Neural crest cell (in vitro differentiated cells): ENCODE measurements around the gene CRTC2. TPM values are rescaled to one million over a fixed set of nuclear protein-coding genes. Genes with fewer than 3 reads are reported as not detected.
"Not testable (repeated sequence)": the region's sequence is repeated elsewhere in the genome, so short reads cannot be mapped to it uniquely, and the experiment has no call there.

ENCODE experiments used
- DNase-seq: peaks from one replicate; pipeline ENCODE4 v3.0.0; 2021; ENCODE audit warnings: low read depth, mixed read lengths, low spot score
- H3K27ac Mint-ChIP-seq: one replicate; pipeline ENCODE4 v1.8.0; 2021; ENCODE audit warnings: mild to moderate bottlenecking, mixed read lengths; ENCODE audit not compliant: unreplicated experiment
- H3K27me3 Mint-ChIP-seq: 2 replicates; pipeline ENCODE4 v1.8.0; 2021; ENCODE audit warnings: low read depth, mild to moderate bottlenecking, mixed read lengths
- H3K36me3 Mint-ChIP-seq: 2 replicates; pipeline ENCODE4 v1.8.0; 2021; ENCODE audit warnings: low read depth, mild to moderate bottlenecking, mixed read lengths
- H3K4me1 Mint-ChIP-seq: 2 replicates; pipeline ENCODE4 v1.8.0; 2021; ENCODE audit warnings: mixed read lengths
- H3K4me3 Mint-ChIP-seq: one replicate; pipeline ENCODE4 v1.8.0; 2021; ENCODE audit warnings: mild to moderate bottlenecking, mixed read lengths
- H3K9me3 Mint-ChIP-seq: 2 replicates; pipeline ENCODE4 v1.8.0; 2021; ENCODE audit warnings: mixed read lengths
- CTCF ChIP-seq: fragments of 200-600 bp; sonication (generic); conservative IDR thresholded peaks from 2 replicates; pipeline ENCODE4 v1.5.0; 2021; ENCODE audit warnings: antibody characterized with exemption, mild to moderate bottlenecking
- total RNA-seq: library from RNA; stranded (reverse); gene quantifications from 2 replicates; pipeline ENCODE4 v1.2.1, GENCODE V29; 2021

CRTC2 gene
- total RNA-seq, 1 donor from 2014 or later = 34.7 TPM

DNA sequence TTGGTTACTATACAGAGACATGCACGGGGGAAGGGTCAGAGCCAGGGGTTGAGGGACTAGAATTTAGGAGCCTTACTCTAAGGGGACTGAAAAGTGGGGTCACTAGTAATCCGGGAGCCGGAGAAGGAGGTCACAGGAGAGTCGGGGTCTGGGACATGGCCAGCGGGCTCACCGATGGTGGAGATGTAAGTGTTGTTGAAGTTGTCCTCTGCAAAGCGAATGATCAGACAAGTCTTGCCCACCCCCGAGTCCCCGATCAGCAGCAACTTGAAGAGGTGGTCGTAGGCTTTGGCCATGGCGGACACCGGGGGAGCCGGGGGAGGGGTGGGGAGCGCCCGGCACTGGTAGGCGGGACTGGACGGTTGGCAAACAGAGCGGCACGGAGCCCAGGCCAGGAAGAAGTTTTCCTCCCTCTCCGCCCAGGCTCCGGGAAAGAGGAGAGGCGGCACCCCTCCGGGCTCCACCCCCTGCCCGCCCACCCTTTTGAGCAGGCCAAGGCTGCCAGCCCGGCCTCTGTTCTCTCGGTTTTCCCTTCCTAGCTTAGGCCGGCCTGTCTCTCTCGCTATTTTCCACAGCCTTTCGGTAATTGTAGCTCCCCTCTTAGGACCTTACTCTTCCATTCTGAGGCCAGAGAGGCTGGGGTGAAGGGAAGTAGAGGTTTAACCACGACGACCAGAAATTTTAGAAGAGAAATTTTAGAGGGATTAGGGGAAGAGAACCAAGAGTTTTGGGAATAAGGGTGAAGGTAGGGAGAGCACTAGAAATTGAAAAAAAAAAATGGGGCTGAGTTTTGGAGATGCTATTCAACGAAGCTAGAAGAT, 27.7 kb upstream of the CRTC2 start, which contains the start of gene RAB13:
Gene RAB13 (minus strand): TSS at position 399 of the 821 bp plus-strand sequence. CDS start 103 bp downstream, at position 296.
- peaks cover 4% of the 10 kb centered on the region for H3K9me3 Mint-ChIP-seq
- peak; percentile 64 for DNase-seq
- H3K27ac Mint-ChIP-seq = peak within 1 kb of the TSS; percentile 98
- peak within 1 kb of the TSS; percentile 98 for H3K4me3 Mint-ChIP-seq
- no peak for TF ChIP-seq CTCF
- H3K4me1 Mint-ChIP-seq = peaks cover 41% of the 10 kb centered on the region
- H3K36me3 Mint-ChIP-seq = peaks cover 15% of the 10 kb centered on the region
- H3K27me3 Mint-ChIP-seq = no peaks in the 10 kb centered on the region

DNA sequence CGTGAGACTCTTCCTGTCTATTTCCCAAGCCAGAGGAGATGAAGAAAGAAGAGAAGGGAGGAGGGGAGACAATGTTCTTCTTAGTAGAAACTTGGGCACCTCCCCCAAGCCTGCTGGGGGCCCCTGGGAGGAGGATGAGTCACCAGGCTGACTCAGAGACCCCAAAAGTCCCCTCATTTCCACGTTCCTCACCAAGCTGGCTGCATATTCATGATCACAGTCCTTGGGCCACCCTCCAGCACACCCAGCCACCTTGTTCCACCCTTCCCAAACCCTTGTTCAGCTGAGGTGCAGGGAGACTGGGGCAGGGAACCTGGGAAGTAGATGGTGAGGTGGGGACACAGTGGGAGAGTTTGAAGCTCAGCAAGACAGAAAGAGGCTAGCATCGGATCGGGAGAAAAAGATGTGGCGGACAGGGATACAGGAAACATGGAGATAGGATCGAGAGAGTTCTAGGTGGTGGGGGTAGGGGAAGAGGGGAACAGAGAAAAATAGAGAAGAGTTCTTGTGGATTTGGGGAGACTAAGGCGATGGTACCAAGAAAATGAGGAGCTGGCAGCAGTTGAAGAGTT, 27.0 kb upstream of the CRTC2 start:
- Mint-ChIP-seq H3K9me3 (peaks cover 2% of the 10 kb centered on the region), H3K27ac (peak overlapping the region; percentile 91), H3K27me3 (no peaks in the 10 kb centered on the region), H3K36me3 (peaks cover 10% of the 10 kb centered on the region), H3K4me1 (peaks cover 37% of the 10 kb centered on the region), H3K4me3 (peak overlapping the region; percentile 98)
- no peak for TF ChIP-seq CTCF
- no peak for DNase-seq

DNA sequence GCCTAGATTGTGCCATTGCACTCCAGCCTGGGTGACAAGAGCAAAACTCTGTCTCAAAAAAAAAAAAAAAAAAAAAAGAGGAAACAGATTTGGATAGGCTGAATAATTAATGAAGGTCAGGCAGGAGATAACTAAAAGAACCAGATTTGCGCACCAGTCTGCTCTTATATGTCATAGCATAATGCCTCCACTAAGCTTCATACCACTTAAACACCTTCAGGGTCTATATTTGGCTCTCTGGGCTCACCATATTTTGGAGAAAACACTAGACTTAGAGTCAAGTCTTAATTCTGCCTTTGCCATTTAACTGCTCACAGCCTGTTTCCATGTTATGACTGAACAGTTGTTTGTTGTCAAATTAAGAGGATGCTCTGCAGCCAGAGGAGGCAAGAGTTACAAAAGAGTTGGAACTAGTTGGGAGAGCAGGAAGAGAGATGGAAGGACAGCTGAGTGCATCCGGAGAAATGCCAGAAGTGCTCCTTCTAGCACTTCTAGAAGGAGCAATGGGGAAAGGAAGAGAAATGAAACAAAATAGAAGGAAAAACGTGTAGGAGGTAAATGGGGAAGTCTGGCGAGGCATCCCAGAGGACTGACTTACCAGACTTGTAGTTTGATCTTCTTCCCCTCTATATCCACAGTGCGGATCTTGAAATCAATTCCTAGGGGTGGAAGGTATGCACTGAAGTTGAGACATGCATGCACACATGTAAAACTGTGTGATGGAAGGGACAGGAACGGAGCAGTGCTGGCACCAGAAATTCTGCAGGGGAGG, 25.9 kb upstream of the CRTC2 start:
- no peak for TF ChIP-seq CTCF
- no peak for DNase-seq
- no peak overlapping the region for H3K27ac Mint-ChIP-seq
- H3K36me3 Mint-ChIP-seq = peaks cover 8% of the 10 kb centered on the region
- H3K4me3 Mint-ChIP-seq = peak overlapping the region; percentile 98
- no peaks in the 10 kb centered on the region for H3K9me3 Mint-ChIP-seq
- no peaks in the 10 kb centered on the region for H3K27me3 Mint-ChIP-seq
- H3K4me1 Mint-ChIP-seq = peaks cover 31% of the 10 kb centered on the region

DNA sequence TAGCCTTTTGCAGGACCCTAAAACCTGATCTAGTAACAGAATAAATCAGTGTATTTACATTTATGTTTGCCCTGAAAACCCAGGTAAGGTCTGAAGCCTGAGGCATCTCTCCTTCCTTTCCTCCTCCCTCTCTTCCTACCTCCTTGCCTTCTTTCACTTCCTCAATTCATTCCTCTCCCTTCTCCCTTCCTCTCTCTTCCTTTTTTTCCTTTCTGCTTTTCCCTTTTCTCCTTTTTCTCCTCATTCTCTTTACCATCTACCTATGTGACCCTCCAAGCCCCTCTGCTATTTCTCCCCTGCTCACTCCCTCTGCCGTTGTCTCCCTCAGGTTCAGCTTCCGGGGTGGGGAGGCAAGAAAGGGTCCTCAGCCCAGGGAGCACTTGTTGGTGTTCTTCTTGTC, 23.3 kb upstream of the CRTC2 start:
- not testable (repeated sequence) for H3K36me3 Mint-ChIP-seq, H3K27me3 Mint-ChIP-seq, H3K27ac Mint-ChIP-seq, DNase-seq, H3K9me3 Mint-ChIP-seq
- peak overlapping the region; percentile 31 for H3K4me3 Mint-ChIP-seq
- H3K4me1 Mint-ChIP-seq = peaks cover 48% of the 10 kb centered on the region

GRCh38 chr1:153979091-153979490, 20.7 kb upstream of the CRTC2 start:
- H3K36me3 Mint-ChIP-seq = peaks cover 16% of the 10 kb centered on the region
- H3K27ac Mint-ChIP-seq, H3K9me3 Mint-ChIP-seq, DNase-seq, H3K27me3 Mint-ChIP-seq: not testable (repeated sequence)
- H3K4me3 Mint-ChIP-seq = peak overlapping the region; percentile 100
- peaks cover 36% of the 10 kb centered on the region for H3K4me1 Mint-ChIP-seq

- no peak for DNase-seq
- Mint-ChIP-seq H3K27me3 (no peaks in the 10 kb centered on the region), H3K36me3 (peaks cover 16% of the 10 kb centered on the region), H3K9me3 (no peaks in the 10 kb centered on the region), H3K4me1 (peaks cover 36% of the 10 kb centered on the region), H3K4me3 (peak overlapping the region; percentile 100), H3K27ac (peak overlapping the region; percentile 96)
- TF ChIP-seq CTCF = no peak
Measured at GRCh38 chr1:153978274-153978909, 20.0 kb upstream of the CRTC2 start.
